HG03342 (cell line): Measurements from ENCODE around the gene PDE4D.

Experiments used
- ATAC-seq: cut with Tn5 transposase; IDR thresholded peaks from one replicate; pipeline ENCODE4 v1.9.1; 2021; ENCODE audit warnings: mild to moderate bottlenecking, moderate library complexity; ENCODE audit not compliant: unreplicated experiment

PDE4D gene

DNA sequence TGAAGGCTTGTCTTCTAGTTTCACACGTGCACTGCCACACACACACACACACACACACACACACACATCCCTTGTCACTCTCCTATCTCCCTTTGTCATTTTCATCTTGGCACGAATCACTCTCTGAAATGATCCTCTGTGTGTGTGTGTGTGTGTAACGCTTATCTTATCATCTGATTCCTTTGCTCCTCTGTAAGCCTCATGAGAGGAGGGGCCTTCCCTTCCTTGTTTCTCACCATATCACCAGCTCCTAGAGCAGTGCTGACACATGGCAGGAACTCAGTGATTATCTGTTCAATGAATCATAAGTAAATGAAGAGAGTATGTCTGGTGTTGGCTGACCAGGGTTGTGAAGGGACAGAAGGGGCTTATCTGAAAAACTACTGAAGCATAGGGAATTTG lies 53.3 kb downstream of the PDE4D start:
- no peak for ATAC-seq

DNA sequence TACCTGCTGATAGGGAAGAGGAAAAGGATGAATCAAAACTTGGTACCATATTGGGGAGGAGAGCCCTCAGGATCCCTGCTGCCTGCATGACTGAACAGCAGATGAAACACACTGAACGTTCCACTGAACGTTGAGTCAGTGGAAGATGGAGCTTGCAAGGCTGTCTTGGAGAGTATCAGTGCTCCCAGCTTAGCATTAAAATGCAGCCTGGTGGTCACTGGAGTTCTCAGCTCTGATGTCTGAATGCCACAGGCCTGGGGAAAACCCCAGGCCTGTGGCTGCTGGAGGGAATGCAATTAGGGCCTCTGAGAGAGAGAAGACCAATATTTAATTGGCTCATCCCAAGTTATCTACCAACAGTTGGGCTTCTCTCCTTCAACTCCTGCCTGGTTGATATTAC lies 54.5 kb downstream of the PDE4D start:
- no peak for ATAC-seq

DNA sequence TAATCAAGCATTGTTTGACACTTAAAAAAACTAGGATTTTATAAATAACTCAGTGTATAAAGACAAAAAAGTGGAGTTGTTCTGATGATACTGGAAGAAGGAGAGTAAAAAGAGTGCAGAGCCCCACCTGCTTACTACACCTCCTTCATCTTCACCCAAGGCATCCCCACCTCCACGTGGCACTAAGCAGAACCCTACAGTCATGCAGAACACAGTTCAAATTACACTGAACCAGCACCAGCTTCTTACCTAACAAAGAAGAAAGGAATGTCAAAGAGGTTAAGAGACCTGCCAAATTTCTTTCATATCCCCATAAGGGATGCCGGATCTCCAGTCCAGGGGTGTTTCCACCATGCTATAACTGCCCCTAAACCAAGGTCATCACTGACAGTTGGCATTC lies 55.5 kb downstream of the PDE4D start:
- no peak for ATAC-seq

DNA sequence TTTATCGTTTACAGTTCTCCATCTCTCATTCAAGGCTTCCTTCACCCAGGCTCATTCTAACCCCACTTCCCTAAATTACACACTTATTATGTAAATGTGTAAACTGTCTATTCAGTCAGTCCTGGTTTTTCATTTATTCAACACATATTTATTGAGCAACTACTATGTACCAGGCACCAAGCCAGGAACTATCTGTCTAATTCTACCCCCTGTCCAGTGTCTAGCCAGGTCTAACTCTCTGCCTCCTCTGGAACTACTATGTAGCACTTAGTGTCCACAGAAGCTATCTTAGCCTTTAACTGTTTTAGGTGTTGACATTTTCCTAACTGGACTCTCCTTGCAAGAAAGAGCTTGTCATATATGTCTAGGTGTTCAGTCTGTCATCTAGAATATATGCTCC lies 56.5 kb downstream of the PDE4D start:
- ATAC-seq = no peak

DNA sequence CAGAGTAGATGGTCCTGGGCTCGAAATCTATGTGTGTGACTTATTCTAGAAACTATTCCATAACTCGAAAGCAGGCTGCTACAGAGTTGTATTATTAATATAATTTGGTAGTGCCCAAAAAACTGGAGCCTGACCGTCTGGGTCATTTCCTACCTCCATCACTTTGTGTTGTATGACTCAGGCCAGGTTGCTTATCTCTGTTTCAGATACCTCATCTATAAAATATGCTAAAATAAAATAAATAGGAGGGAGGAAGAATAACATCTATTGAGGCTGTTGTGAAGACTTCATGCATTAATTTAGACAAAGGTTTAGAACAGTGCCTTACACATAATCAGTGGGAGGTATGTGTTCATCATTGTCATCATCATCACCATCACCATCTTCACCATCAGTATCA lies 57.7 kb downstream of the PDE4D start:
- no peak for ATAC-seq

DNA sequence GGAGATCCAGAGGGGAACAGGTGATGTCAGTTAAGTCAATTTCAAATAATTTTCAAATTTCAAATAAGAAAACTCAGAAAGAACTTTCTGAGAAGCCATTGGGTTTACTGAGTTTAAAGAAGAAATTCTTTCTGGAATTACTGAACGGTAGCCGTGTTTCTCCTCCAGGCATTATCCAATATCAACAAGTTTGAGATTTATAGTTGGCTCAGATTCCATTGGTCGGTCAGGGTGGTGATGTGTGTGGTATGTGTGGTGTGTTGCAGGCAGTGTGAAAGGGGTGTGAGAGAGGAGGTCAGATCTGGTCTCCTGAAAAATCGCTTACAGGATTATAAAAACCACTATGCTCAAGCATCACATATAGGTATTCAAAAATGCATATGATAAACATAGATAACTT lies 60.1 kb downstream of the PDE4D start:
- ATAC-seq = no peak

DNA sequence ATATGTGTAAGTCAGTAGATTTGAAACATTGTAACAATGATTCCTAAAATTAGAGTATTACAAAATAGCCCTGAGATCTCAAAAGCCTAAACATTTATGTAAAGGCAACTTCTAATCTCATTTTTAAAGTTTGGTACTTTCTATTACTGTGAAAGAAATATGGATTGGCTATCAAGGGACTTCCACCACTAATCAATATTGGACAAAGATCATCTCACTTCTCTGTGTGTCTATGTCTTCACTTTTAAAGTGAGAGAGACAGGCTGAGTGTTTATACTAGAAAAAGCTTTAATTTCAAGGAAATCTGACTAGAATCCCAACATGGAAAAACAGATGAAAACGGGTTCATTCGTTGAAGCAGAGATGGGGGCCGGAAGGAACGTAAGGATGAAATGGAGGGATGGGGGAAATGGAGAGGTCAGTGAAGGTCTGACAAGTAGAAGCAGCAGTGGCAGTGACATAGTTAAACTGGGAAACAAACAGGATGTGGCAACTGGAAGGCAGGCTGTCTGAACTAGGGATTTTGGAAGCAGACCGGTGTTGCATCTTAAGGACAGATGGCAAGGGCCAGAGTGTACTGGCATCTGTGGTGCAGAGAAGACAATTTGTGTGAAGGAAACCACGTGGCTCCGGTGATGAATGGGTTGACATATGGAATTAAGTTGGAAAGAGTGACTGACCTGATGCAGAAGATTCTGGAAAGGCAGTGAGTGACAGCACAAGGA lies 60.8 kb downstream of the PDE4D start:
- no peak for ATAC-seq

DNA sequence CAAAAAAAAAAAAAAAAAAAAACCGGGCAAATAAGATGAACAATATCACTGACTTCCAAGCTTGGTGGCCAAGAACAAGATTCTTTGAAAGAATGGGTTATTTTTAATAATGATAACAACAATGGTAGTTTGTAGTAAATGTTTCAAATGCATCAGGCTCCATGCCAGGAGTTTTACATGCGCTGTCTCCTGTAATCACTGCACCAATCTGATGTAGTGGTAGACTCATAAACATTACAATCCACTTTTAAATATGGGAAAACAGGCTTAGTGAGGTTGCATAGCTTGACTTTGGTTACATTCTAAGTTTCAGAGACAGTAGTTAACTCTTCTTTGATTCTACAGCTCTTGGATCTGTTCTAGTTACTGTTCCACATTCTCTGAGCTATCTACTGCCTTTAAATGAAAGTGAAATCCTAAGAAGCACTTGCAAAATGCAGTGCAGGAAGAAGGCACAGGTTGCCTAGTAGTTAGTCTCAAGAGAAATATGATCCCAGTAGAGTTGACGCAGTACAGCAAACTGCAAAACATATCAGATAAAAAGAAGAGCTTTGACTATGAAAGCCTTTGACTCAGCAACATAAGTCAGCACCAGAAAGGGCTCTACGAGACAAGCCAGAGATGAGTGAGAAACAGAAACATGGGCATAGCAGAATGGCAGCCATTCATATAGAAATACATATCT lies 62.1 kb downstream of the PDE4D start:
- no peak for ATAC-seq

DNA sequence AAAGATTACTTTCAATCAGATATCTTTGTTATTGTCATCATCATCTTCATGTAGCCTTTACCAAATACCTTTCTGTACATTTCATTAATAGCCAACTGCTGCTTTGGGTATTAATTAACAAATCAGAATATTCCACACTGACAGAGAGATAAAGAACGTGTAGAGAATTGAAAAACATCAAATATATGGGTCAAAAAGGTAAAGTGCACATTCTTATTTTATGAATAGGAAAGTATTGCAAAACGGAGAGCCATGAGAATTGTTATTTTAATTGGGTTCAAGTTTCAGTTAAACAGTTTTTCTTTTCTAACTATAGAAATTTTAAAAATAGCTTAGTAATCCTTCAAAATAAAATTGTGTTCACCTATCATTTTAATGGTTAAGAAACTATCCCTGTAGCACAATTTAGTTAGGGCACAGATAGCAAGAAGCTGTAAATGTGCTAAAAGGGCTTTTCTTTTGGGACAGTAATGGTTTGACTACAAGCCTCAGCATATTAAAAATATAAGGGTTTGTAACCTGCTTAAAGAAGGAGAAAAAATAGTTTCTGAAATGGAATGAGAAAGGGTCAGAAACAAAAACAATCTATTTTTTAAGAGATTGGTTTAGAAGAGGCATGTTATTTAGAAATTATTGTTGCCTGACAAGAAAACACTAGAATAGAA lies 62.9 kb downstream of the PDE4D start:
- no peak for ATAC-seq

DNA sequence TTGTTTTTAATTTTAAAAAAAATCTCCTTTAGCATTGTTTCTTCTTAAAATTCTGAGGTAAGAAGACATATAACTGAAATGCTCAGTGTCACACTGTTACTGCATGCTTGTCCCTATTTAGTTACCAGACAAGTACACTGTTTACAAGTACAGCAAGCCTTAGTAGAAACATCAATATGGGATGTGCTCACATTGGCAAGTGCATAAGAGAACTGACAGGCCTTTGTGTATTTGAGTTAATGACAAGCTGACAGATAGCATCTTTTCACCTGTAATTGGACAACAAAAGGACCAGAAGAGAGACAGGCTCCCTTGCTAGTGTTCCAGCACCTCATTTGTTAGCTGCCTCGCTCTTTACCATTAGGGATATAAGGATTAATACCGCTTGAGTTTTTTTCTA lies 63.6 kb downstream of the PDE4D start:
- no peak for ATAC-seq

DNA sequence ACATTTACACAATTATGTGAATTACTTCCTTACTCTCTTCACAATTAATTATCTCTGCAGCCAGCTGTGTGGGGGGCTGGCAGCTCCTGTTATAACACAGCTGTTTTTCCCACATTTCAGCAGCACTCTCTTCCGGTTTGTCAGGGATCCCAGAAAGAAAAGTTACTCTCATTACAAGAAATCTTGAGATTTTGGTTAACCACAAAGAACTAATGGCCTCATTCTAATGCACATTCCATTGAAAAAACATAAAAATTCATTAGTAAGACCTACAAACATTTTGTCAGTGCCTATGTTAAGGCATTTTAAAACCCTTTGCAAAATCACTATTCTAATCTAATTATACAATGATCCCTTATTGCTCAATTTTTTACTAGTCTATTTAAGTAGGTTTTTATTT lies 64.1 kb downstream of the PDE4D start:
- ATAC-seq = no peak

DNA sequence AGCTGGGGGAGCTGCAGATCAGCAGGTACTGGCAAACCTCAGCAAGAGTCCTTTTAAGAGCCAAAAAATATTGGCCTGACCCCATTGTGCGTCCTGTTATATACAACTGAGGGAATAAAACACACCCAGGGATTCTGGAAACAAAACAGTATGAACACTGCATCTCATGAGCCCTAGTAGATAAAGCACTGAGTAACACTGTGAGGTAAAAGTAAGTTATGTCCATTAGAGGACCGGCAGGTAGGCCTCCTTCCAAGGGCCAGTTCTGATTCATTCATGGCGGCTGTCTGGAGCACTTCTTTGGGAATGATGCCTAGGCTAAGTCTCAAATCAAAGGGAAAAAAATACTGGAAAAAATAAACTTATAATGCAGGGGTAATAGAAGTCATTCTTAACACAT lies 64.9 kb downstream of the PDE4D start:
- no peak for ATAC-seq

DNA sequence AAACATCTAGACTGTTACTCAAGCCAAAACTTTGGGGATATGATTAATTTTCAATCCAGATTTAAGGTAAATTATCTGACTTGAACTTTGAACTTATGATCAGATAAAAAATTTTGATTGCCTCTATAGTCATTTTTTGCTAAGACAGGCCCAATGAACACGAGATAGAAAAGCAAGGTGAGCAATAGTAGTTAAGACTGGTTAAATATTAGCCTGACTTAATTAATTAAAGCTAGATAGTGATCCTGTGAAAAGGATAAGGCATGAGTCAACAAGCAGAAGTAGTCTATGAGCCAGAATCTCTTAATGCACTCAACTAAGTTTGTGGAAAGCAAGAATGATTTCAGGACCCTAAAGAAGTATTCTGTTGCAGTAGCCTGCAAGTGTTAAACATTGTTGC lies 66.5 kb downstream of the PDE4D start:
- no peak for ATAC-seq

DNA sequence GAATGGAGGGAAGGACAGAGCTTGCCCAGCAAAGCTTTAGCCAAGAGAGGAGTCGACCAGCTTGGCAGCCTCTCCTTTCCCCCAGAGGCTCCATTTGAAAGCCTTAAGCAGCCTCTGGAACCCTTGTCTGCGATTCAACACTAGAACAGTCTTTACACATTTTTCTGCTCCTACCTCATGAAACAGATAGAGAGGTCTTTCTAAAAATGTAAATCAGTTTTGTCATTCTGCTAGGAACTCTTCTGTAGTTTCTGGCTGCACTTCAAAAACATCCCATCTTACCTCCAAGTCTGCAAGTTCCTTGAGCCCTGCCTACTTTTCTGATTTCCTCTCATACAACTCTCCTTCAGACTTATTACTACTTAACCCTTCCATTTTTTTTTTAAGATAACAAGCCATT lies 70.1 kb downstream of the PDE4D start:
- no peak for ATAC-seq

DNA sequence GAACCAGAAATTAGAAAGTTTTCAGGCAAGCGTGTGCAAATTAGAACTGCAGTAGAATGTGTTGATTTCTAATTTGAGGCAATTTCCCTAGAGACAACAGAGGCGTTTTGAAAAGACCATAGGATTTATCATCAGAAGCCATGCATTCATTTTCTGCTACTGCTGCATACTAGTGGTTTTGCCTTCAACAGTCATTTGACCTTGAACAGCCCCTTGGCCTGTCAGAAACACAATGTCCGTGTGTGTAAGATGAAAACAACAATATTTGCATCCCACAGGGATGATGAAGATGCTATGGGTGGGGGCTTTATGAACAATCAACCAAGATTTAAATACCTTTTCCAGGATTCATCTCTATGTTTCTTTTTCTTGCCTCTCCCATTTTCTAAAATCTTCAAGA lies 73.7 kb downstream of the PDE4D start:
- ATAC-seq = no peak

DNA sequence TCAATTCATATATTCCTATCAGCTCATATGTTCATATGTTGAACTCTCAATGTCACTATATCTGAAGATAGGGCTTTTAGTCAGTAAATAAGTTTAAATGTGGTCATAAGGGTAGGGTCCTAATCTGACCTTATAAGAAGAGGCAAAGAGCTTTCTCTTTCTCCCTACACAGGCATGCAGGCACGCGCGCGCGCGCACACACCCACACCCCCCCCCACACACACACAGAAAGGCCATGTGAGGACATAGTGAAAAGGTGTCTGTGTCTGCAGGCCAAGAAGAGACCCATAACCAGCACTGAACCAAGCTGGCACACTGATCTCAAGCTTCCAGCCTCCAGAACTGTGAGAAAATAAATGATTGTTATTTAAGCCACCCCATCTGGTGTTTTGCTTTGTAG lies 76.0 kb downstream of the PDE4D start:
- ATAC-seq = no peak

DNA sequence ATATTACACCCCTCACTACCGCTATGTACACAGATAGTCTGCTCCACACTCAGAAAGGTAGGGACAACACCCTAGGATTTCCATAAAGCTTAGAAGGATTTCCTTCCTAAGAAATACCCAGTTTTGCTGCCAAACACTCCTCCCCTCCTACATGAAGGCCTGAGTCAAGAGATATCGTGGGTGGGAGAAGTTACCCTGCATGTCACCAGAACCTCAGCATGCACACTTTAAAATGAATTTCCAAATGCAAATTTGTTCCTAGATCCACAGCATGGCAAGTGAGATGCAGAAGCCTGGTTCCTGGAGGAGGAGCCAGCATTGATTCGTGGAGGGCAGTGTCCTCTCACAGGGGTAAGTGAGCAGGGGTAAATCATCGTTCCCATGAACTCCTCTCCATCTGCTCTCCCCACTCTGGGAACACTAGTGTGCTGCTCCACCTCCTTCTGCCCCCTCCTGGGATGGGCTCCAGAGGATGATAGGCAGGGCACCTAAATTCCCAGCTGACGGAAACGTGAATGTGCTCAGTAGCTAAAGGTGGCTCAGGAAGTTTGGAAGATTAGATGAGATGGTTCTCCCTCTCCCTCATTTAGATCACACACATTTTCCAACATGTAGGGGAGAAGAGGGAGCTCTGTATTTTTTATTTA lies 76.7 kb downstream of the PDE4D start:
- no peak for ATAC-seq

DNA sequence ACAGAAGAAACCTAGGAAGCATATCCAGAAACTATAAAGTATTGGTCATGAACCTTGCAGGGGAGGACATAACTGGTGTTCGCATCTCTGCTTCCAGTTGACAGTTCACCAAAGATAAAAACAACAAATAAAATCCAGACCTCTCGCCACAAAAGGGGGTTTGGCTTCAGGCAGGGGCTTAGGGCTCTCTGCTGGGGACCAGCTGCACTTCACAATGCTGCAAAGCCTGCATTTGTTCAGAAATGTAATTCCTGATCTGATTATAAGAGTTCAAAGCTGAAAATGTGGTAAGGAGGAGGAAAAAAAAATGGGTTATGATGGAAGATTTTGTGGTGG lies 79.0 kb downstream of the PDE4D start:
- ATAC-seq = no peak

DNA sequence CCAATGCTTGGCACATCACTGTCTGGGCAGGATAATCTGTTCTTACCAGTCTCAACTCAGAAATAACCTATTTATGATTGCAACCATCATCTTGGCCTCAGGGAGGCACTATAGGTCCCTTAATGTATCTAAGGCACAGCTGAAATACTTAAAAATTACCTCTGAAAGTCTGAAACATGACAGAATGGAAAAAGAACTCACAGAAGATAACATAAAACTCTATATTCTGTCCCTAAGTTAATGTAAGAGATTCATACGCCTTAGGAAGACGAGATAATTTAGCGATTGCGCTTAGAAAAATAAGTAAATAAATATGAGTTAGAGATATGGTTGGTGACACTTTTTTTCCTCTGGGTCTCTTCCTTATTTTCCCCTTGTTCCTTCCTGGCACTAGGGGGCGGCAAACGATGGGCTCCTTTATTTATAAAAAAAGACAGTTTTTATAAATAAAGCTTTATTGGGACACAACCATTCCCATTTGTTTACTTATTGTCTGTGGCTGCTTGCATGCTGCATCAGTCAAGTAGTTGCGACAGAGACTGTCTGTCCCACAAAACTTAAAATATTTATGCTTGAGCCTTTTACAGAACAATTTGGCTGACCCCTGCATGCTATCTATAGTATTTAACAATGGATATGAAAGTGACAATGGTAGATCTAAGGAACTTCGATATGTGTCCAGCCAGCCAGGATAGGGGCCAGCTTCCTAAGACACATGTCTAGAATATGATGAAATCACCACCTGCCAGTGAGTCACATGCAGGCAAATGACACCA lies 79.6 kb downstream of the PDE4D start:
- peak; percentile 57 for ATAC-seq

DNA sequence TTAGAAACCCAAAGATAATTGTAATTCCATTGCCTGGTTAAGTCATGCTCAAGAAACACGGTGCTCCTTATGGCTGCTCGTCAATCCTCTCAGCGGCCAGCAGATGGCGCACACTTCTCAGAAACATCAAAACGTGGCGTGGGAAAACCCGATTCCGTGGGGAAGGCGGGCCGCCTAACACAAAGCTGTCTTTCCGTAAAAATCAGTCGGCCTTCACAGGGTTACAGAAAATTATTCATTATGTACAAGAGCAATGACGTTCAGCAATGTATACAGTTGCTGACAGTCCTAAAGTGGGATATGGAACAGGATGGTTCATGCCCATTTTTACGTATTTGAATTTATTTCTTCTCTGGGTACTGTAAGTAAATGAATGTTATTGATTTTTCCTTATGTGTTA lies 83.5 kb downstream of the PDE4D start:
- ATAC-seq = peak; percentile 70

DNA sequence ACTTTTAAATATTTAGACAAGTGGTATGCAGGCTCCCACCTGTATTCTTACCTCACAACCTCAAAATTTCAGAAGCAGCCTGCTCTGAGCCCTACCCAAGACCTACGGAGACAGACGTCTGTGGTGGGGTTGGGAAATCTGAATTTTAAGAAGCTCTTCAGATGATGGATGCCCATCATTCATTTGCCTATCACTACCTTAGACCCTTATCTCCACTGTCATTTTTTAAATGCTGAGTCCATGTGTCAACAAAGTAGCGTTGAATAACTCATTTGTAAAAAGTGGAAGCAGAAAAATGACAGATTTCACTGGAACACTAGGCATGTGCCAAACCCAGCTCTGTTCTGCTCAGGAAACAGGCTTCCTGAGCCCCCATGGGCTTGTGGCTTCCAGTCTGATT lies 85.7 kb downstream of the PDE4D start:
- ATAC-seq = no peak
